ENCODE measurements around the gene NEDD1.

DNA sequence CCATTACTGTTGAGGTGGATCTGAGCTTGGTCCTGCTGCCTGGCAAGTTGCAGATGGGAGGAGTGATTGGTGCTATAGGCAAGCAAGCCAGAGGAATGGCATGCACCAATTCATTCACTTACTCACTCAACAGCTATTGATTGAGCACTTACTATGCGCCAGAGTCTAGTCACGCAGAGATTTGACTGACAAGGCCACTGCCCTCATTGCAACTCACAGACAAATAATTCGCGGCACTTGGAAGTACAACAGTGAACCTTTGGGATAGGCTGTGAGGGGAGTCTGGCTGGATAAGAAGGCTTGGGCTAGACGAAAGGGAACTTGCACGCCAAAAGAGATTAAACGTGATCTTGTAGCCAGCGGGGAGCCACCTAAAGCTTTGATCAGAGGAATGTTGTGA is 96.2 kb downstream of the NEDD1 start:
- TF ChIP-seq CTCF (conservative IDR thresholded peaks at IDR 0.05 in 1 of 2, IDR thresholded peaks at IDR 0.05 in 1 of 2; ENCODE audit: low read depth in 1 of 2, low read length in 2 of 2) (no peak), EZH2 (IDR thresholded peaks at IDR 0.05; ENCODE audit: low read length, missing control alignments) (no peak)
